OCI-LY7 (cell line): ENCODE measurements around the gene NLN. TPM values are rescaled to one million over a fixed set of nuclear protein-coding genes. Genes with fewer than 3 reads are reported as not detected.

Experiments used
- BruUV-seq: library from RNA; stranded (reverse); fragments of 400-500 nt; replicated peaks from 2 replicates; lab custom pipeline; 2021; lab: Mats Ljungman, UMichigan
- CTCF ChIA-PET: fragments of 300-600 bp; sonication (Branson Sonifier 250); formaldehyde crosslinking; loops from one replicate; lab custom pipeline; 2022; ENCODE audit warnings: antibody characterized with exemption; ENCODE audit not compliant: unreplicated experiment; lab: Charles Lee
- POLR2A ChIA-PET: fragments of 300-600 bp; sonication (Branson Sonifier 250); formaldehyde crosslinking; loops from one replicate; lab custom pipeline; 2022; ENCODE audit warnings: antibody characterized with exemption; lab: Charles Lee
- DNase-seq: peaks from one replicate; pipeline ENCODE4 v3.0.0-alpha.2; 2015; ENCODE audit warnings: low spot score
- H2AFZ ChIP-seq: fragments of 200-600 bp; sonication (generic), shearing (Covaris generic); 2 replicates; pipeline ENCODE4 v1.6.1; 2014; ENCODE audit warnings: mild to moderate bottlenecking, antibody characterized with exemption, low read length, moderate library complexity
- H3K27ac ChIP-seq: fragments of 200-600 bp; sonication (generic); 2 replicates; pipeline ENCODE4 v1.5.1; 2014; ENCODE audit warnings: mixed run types, low read depth, mild to moderate bottlenecking, moderate library complexity, low read length, inconsistent platforms; ENCODE audit not compliant: poor library complexity, severe bottlenecking
- H3K36me3 ChIP-seq: fragments of 200-600 bp; sonication (generic); 2 replicates; pipeline ENCODE4 v1.6.1; 2014; ENCODE audit warnings: mild to moderate bottlenecking, antibody characterized with exemption, low read length, moderate library complexity, mixed read lengths; ENCODE audit not compliant: insufficient read depth
- H3K4me1 ChIP-seq: fragments of 200-600 bp; sonication (generic); 2 replicates; pipeline ENCODE4 v1.5.1; 2014; ENCODE audit warnings: mild to moderate bottlenecking, low read length; ENCODE audit not compliant: insufficient read depth, poor library complexity, severe bottlenecking
- H3K4me2 ChIP-seq: fragments of 200-600 bp; sonication (generic); 2 replicates; pipeline ENCODE4 v1.6.1; 2014; ENCODE audit warnings: mild to moderate bottlenecking, low read length
- H3K4me3 ChIP-seq: fragments of 200-600 bp; sonication (generic); 2 replicates; pipeline ENCODE4 v1.5.1; 2014; ENCODE audit warnings: mild to moderate bottlenecking, low read depth, low read length; ENCODE audit not compliant: poor library complexity, severe bottlenecking
- H3K79me2 ChIP-seq: fragments of 200-600 bp; sonication (generic); 2 replicates; pipeline ENCODE4 v1.6.1; 2016; ENCODE audit warnings: low read depth, mild to moderate bottlenecking, low read length, moderate library complexity, mixed read lengths; ENCODE audit not compliant: insufficient read depth
- H3K9me2 ChIP-seq: fragments of 200-600 bp; sonication (generic); 2 replicates; pipeline ENCODE4 v1.6.1; 2016; ENCODE audit warnings: mild to moderate bottlenecking, low read length, mixed read lengths; ENCODE audit not compliant: insufficient read depth
- H3K9me3 ChIP-seq: fragments of 200-600 bp; sonication (generic); 2 replicates; pipeline ENCODE4 v1.6.1; 2014; ENCODE audit warnings: mild to moderate bottlenecking, mixed run types, low read length, mixed read lengths
- H4K20me1 ChIP-seq: fragments of 200-600 bp; sonication (generic); 2 replicates; pipeline ENCODE4 v1.6.1; 2014; ENCODE audit warnings: mild to moderate bottlenecking, antibody characterized with exemption, low read length, moderate library complexity, mixed read lengths; ENCODE audit not compliant: insufficient read depth
- CTCF ChIP-seq: fragments of 200-600 bp; sonication (generic); conservative IDR thresholded peaks from 2 replicates; pipeline ENCODE4 v1.5.1; 2014; ENCODE audit warnings: mild to moderate bottlenecking, antibody characterized with exemption, low read length, moderate library complexity, mixed read lengths
- EZH2phosphoT487 ChIP-seq: fragments of 200-600 bp; sonication (generic); IDR thresholded peaks from 2 replicates; pipeline ENCODE4 v1.6.1; 2018; ENCODE audit warnings: low read depth, borderline replicate concordance, mild to moderate bottlenecking, mixed run types, antibody characterized with exemption, low read length, moderate library complexity, mixed read lengths
- intact Hi-C: fragments of 100-400 bp; cut with micrococcal nuclease; formaldehyde crosslinking; loops from one replicate; pipeline ENCODE4 v1.10.0; 2022; ENCODE audit not compliant: unreplicated experiment
- total RNA-seq, 2 experiments: library from RNA; depleted of rRNA in 1 of 2; stranded (reverse); fragments of >200 nt in 1 of 2; shearing (Covaris generic) in 1 of 2; gene quantifications; 2 replicates each; pipeline ENCODE4 v1.2.3, GENCODE V29; 2014 to 2022

Gene NLN
- total RNA-seq, 2 experiments from 2014 or later, result 14.9 to 26.0 TPM

DNA sequence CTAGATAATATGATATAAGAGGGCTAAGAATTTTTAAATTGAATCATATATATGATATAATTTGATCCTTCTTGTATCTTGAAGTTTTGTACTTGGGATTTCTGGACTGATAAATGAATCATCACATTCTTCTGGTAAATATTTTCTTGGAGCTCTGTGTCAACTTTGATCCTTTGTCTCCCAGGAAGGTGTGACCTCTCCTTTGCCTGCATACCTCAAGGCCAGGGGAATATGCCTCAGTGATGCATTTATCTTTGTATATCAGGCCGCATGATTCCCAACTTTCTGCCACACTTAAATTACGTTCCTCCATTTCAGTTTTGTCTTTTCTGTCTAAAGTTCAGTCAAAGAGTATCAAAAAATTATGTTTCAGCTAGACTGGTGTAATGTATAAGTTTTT, 101.2 kb downstream of the NLN start:
- no peaks in the 10 kb centered on the region for H3K79me2 ChIP-seq
- no peak overlapping the region for H2AFZ ChIP-seq
- POLR2A ChIA-PET, result interaction anchor here (0.9 to 1.1 kb wide), 2 partner anchors 9 to 11 kb away, joined by 3 read pairs; no protein-coding TSS in a partner anchor
- H4K20me1 ChIP-seq, result no peaks in the 10 kb centered on the region
- no peaks in the 10 kb centered on the region for H3K36me3 ChIP-seq
- no peak overlapping the region for H3K4me3 ChIP-seq
- no peak overlapping the region for H3K4me2 ChIP-seq
- no peak for TF ChIP-seq CTCF
- no peak for TF ChIP-seq EZH2phosphoT487
- no peak for DNase-seq
- BruUV-seq, result no TSS peak
- no peak overlapping the region for H3K27ac ChIP-seq
- H3K9me3 ChIP-seq, result no peaks in the 10 kb centered on the region
- CTCF ChIA-PET, result interaction anchor here (1.8 kb wide), 1 partner anchor 11 kb away, joined by 4 read pairs; no protein-coding TSS in a partner anchor
- H3K9me2 ChIP-seq, result no peaks in the 10 kb centered on the region
- intact Hi-C loops, result no loop called here
- H3K4me1 ChIP-seq, result peaks cover 29% of the 10 kb centered on the region

GRCh38 chr5:65823845-65824445, 101.9 kb downstream of the NLN start:
- CTCF ChIA-PET, result no interaction called here

More at GRCh38 chr5:65823845-65824445, 101.9 kb downstream of the NLN start:
- H3K9me3 ChIP-seq, result no peaks in the 10 kb centered on the region
- no peak for DNase-seq
- peaks cover 29% of the 10 kb centered on the region for H3K4me1 ChIP-seq
- H3K4me3 ChIP-seq, result no peak overlapping the region
- H2AFZ ChIP-seq, result no peak overlapping the region
- H3K27ac ChIP-seq, result no peak overlapping the region
- no peaks in the 10 kb centered on the region for H4K20me1 ChIP-seq
- no peaks in the 10 kb centered on the region for H3K36me3 ChIP-seq
- TF ChIP-seq EZH2phosphoT487 (no peak), CTCF (no peak)
- BruUV-seq, result no TSS peak
- POLR2A ChIA-PET, result interaction anchor here (0.9 to 2.3 kb wide), 3 partner anchors 8 to 12 kb away, joined by 3 to 6 read pairs (median 3); no protein-coding TSS in a partner anchor
- H3K79me2 ChIP-seq, result no peaks in the 10 kb centered on the region
- no peak overlapping the region for H3K4me2 ChIP-seq
- no peaks in the 10 kb centered on the region for H3K9me2 ChIP-seq
- intact Hi-C loops, result no loop called here
